ENCODE data around the gene SYNJ1. TPM values are rescaled to one million over a fixed set of nuclear protein-coding genes. Genes with fewer than 3 reads are reported as not detected.
A peak's percentile ranks its signal among the peaks of the same experiment; 100 is the strongest.
"Not testable (repeated sequence)": the region's sequence is repeated elsewhere in the genome, so short reads cannot be mapped to it uniquely, and the experiment has no call there.

Gene SYNJ1
- total and polyA plus RNA-seq, 8 donors = 15.3 to 26.5 (median 18.1) TPM

GRCh38 chr21:32612075-32612998 is 115.5 kb downstream of the SYNJ1 start, which contains the start of gene CFAP298:
TSS of gene CFAP298 (minus strand) at chr21:32612377. CDS start at chr21:32612243, 134 bp downstream.
- Histone ChIP-seq H3K27ac (peak within 1 kb of the TSS; percentile 86 to 96), H3K36me3 (peaks cover 0 to 23% of the 10 kb centered on the region in 2 donors), H3K9me3 (no peaks in the 10 kb centered on the region), H3K4me1 (peaks cover 6 to 18% of the 10 kb centered on the region in 2 donors), H3K4me3 (peak within 1 kb of the TSS; percentile 74 to 94), H3K27me3 (no peaks in the 10 kb centered on the region)
- TF ChIP-seq CTCF (IDR thresholded peaks at IDR 0.05) = no peak
- intact Hi-C loops (cut with DNase I) = no loop called here
- ATAC-seq = peak; percentile 94
- DNase-seq = peak; percentile 90 to 98 (median 92)

GRCh38 chr21:32611471-32611997 is 116.3 kb downstream of the SYNJ1 start:
- intact Hi-C loops (cut with DNase I) = no loop called here
- ATAC-seq (peak; percentile 49), DNase-seq (peak in 2 of 4 donors; percentile 21 to 83)
- TF ChIP-seq CTCF (IDR thresholded peaks at IDR 0.05) = no peak
- H3K27me3 ChIP-seq = no peaks in the 10 kb centered on the region
- H3K4me3 ChIP-seq = peak overlapping the region; percentile 74 to 94
- no peaks in the 10 kb centered on the region for H3K9me3 ChIP-seq
- H3K4me1 ChIP-seq = peaks cover 6 to 18% of the 10 kb centered on the region in 2 donors
- H3K27ac ChIP-seq = peak overlapping the region; percentile 86 to 96
- H3K36me3 ChIP-seq = peaks cover 0 to 30% of the 10 kb centered on the region in 2 donors

- Histone ChIP-seq H3K36me3 (peaks cover 0 to 35% of the 10 kb centered on the region in 2 donors), H3K4me3 (peak overlapping the region; percentile 74 to 94), H3K4me1 (peaks cover 6 to 18% of the 10 kb centered on the region in 2 donors)
- DNase-seq; ATAC-seq; H3K27ac ChIP-seq; intact Hi-C loops (cut with DNase I); H3K9me3 ChIP-seq; H3K27me3 ChIP-seq: not testable (repeated sequence)
These were observed 116.9 kb downstream of the SYNJ1 start for GRCh38 chr21:32610940-32611339.

GRCh38 chr21:32608851-32609250 is 119.0 kb downstream of the SYNJ1 start:
- Histone ChIP-seq H3K4me1 (peaks cover 6 to 18% of the 10 kb centered on the region in 2 donors), H3K4me3 (no peak overlapping the region), H3K9me3 (no peaks in the 10 kb centered on the region), H3K27ac (no peak overlapping the region), H3K36me3 (peaks cover 0 to 56% of the 10 kb centered on the region in 2 donors), H3K27me3 (no peaks in the 10 kb centered on the region)
- no peak for TF ChIP-seq CTCF (IDR thresholded peaks at IDR 0.05)
- no peak for DNase-seq
- ATAC-seq = no peak
- intact Hi-C loops (cut with DNase I) = no loop called here

GRCh38 chr21:32605469-32605868 is 122.3 kb downstream of the SYNJ1 start:
- intact Hi-C loops (cut with DNase I) = no loop called here
- no peak overlapping the region for H3K4me3 ChIP-seq
- DNase-seq (no peak), ATAC-seq (no peak)
- peaks cover 0 to 5% of the 10 kb centered on the region in 2 donors for H3K4me1 ChIP-seq
- peaks cover 0 to 84% of the 10 kb centered on the region in 2 donors for H3K36me3 ChIP-seq
- H3K9me3 ChIP-seq = no peaks in the 10 kb centered on the region
- TF ChIP-seq CTCF (IDR thresholded peaks at IDR 0.05) = no peak
- no peak overlapping the region for H3K27ac ChIP-seq
- no peaks in the 10 kb centered on the region for H3K27me3 ChIP-seq

All from left lung (tissue), 10 donors.